ENCODE results near the gene HIVEP3. TPM values are rescaled to one million over a fixed set of nuclear protein-coding genes. Genes with fewer than 3 reads are reported as not detected.

HIVEP3 gene
- total and polyA plus RNA-seq, 2 experiments from 2014 or later, result 0.57 to 5.9 TPM

DNA sequence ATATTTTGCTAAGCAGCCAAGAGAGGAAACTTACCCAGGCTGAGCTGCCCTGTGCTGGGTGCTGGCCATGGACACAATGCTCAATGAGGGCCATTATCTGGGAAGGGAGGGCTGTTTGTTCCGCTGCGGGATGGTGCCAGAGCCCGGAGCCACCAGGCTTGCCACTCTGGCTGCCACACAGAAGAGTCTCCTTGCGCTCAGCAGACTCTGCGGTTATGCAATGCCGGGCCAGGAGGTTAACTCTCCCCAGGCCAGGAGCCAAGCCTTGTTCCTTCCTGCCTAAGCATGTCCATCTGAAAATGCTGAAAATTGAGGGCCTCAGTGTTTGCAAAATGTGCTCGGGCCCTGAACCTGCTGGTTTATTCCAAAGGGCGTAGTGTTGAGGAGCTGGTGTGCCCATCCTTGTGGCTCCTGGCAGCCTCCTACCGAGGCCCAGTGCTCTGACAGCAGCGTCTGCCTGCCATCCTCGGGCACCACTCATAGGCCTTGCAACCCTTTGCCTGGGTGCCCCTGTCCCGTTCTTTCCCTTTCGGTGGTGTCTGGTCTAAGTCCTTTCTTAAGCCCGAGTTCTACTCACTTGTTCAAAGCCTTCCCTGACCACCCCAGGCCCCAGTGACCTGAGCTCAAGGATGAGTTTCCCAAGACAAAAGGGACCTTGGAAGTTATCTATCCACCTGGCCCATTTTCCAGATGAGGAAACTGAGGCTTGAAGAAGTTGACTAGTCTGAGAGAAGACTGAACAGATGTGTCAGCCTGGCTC, 300.5 kb downstream of the HIVEP3 start:
- no peak overlapping the region for H3K27ac ChIP-seq
- H4K20me1 ChIP-seq (ENCODE audit: insufficient read depth, poor library complexity, severe bottlenecking), result no peaks in the 10 kb centered on the region
- H3K79me2 ChIP-seq, result no peaks in the 10 kb centered on the region
- TF ChIP-seq EZH2phosphoT487 (IDR thresholded peaks at IDR 0.05; ENCODE audit: low read depth, severe bottlenecking, unreplicated experiment) (no peak), EZH2 (IDR thresholded peaks at IDR 0.05; ENCODE audit: borderline replicate concordance) (no peak)
- TF ChIP-seq, protein P1, sequence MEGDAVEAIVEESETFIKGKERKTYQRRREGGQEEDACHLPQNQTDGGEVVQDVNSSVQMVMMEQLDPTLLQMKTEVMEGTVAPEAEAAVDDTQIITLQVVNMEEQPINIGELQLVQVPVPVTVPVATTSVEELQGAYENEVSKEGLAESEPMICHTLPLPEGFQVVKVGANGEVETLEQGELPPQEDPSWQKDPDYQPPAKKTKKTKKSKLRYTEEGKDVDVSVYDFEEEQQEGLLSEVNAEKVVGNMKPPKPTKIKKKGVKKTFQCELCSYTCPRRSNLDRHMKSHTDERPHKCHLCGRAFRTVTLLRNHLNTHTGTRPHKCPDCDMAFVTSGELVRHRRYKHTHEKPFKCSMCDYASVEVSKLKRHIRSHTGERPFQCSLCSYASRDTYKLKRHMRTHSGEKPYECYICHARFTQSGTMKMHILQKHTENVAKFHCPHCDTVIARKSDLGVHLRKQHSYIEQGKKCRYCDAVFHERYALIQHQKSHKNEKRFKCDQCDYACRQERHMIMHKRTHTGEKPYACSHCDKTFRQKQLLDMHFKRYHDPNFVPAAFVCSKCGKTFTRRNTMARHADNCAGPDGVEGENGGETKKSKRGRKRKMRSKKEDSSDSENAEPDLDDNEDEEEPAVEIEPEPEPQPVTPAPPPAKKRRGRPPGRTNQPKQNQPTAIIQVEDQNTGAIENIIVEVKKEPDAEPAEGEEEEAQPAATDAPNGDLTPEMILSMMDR (IDR thresholded peaks at IDR 0.05; ENCODE audit: poor library complexity), result no peak
- peaks cover 8% of the 10 kb centered on the region for H3K4me1 ChIP-seq (ENCODE audit: insufficient read depth)
- H3K9me3 ChIP-seq (ENCODE audit: low read depth), result no peaks in the 10 kb centered on the region
- H2AFZ ChIP-seq, result no peak overlapping the region
- no peaks in the 10 kb centered on the region for H3K9me2 ChIP-seq (replicated peaks; ENCODE audit: insufficient read depth)
- no peaks in the 10 kb centered on the region for H3K36me3 ChIP-seq (replicated peaks; ENCODE audit: insufficient read depth, low read depth)
- 82% methylated on average over 14 of the region's 14 CpGs for WGBS (ENCODE audit: low lambda C conversion rate, missing lambda C conversion rate)
- no peaks in the 10 kb centered on the region for H3K27me3 ChIP-seq
- DNase-seq (ENCODE audit: low spot score), result no peak
- H3K4me2 ChIP-seq, result no peak overlapping the region
- H3K4me3 ChIP-seq, result no peak overlapping the region

- 73% methylated on average over 5 of the region's 5 CpGs for WGBS (ENCODE audit: low lambda C conversion rate, missing lambda C conversion rate)
- H4K20me1 ChIP-seq (ENCODE audit: insufficient read depth, poor library complexity, severe bottlenecking), result no peaks in the 10 kb centered on the region
- no peak overlapping the region for H2AFZ ChIP-seq
- H3K4me2 ChIP-seq, result no peak overlapping the region
- H3K9me2 ChIP-seq (replicated peaks; ENCODE audit: insufficient read depth), result no peaks in the 10 kb centered on the region
- no peaks in the 10 kb centered on the region for H3K36me3 ChIP-seq (replicated peaks; ENCODE audit: insufficient read depth, low read depth)
- no peaks in the 10 kb centered on the region for H3K4me1 ChIP-seq (ENCODE audit: insufficient read depth)
- no peaks in the 10 kb centered on the region for H3K27me3 ChIP-seq
- no peak for DNase-seq (ENCODE audit: low spot score)
- TF ChIP-seq EZH2 (IDR thresholded peaks at IDR 0.05; ENCODE audit: borderline replicate concordance) (no peak), EZH2phosphoT487 (IDR thresholded peaks at IDR 0.05; ENCODE audit: low read depth, severe bottlenecking, unreplicated experiment) (no peak)
- TF ChIP-seq, protein P1 (IDR thresholded peaks at IDR 0.05; ENCODE audit: poor library complexity), result no peak
- no peak overlapping the region for H3K27ac ChIP-seq
- no peaks in the 10 kb centered on the region for H3K9me3 ChIP-seq (ENCODE audit: low read depth)
- no peak overlapping the region for H3K4me3 ChIP-seq
- no peaks in the 10 kb centered on the region for H3K79me2 ChIP-seq
Measured at GRCh38 chr1:41617336-41617735, 301.4 kb downstream of the HIVEP3 start.

- Histone ChIP-seq H3K27me3 (no peaks in the 10 kb centered on the region), H3K36me3 (replicated peaks; ENCODE audit: insufficient read depth, low read depth) (no peaks in the 10 kb centered on the region), H3K9me3 (ENCODE audit: low read depth) (no peaks in the 10 kb centered on the region), H3K79me2 (no peaks in the 10 kb centered on the region), H3K4me3 (no peak overlapping the region), H4K20me1 (ENCODE audit: insufficient read depth, poor library complexity, severe bottlenecking) (no peaks in the 10 kb centered on the region), H2AFZ (no peak overlapping the region), H3K9me2 (replicated peaks; ENCODE audit: insufficient read depth) (no peaks in the 10 kb centered on the region), H3K4me1 (ENCODE audit: insufficient read depth) (no peaks in the 10 kb centered on the region), H3K4me2 (no peak overlapping the region), H3K27ac (no peak overlapping the region)
- TF ChIP-seq EZH2phosphoT487 (IDR thresholded peaks at IDR 0.05; ENCODE audit: low read depth, severe bottlenecking, unreplicated experiment) (no peak), EZH2 (IDR thresholded peaks at IDR 0.05; ENCODE audit: borderline replicate concordance) (no peak)
- TF ChIP-seq, protein P1 (IDR thresholded peaks at IDR 0.05; ENCODE audit: poor library complexity), result no peak
- no peak for DNase-seq (ENCODE audit: low spot score)
- 84% methylated on average over 2 of the region's 2 CpGs for WGBS (ENCODE audit: low lambda C conversion rate, missing lambda C conversion rate)
Measured at GRCh38 chr1:41616563-41616962, 302.2 kb downstream of the HIVEP3 start.
